ENCODE data around the gene ERBB4.

Gene ERBB4

DNA sequence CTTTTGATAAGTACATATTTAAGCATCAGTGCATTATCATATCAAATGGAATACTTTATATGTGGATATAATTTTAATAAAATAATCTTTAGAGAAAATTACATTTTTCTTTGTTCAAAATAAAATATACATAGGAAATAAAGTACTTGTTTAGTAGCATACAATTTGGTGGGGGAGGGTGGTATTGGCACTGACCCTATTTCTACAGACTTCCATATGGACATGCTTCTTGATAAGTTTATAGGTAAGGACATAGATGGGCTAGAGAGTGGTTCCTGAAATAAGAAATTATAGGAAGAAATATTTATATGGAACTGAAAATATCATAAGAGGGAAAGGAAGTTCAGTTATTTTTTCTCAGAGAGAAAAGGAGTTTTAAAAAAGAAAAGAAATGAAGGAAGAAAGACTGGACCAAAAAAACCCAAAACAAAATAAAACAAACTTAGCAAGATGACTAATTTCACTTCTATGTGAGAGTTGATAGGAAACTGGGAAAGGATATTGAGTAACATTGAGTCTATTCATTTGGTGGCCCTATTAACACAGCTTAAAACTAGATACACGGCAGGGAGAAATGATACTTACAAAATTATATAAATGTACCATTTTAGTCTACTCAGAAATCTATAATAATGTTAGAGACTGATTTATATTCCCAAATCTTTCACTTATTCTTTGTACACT is 505.9 kb downstream of the ERBB4 start:
- H3K79me2 ChIP-seq (ENCODE audit: control insufficient read depth, low read length): no peaks in the 10 kb centered on the region

DNA sequence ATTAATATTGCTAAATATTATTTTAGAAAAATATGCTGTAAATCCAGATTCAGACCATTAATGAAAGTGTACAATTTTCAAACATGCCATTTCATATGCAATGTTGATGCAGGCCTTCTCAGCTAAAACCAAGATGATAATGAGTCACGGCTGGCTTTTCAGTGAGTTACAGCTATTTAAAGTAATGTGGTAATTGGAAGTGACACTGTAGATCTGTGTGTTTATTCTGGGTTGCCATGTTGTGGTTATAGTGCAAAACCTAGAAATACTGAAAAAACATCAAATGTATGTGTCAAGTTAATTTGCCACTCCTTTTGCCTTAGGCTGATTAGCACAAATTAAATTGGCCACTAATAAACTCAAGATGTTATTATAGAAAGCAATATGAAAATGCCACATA is 506.6 kb downstream of the ERBB4 start:
- Histone ChIP-seq H3K27me3 (ENCODE audit: control insufficient read depth, low read length) (no peaks in the 10 kb centered on the region), H3K4me2 (ENCODE audit: low read length) (no peak overlapping the region), H3K4me1 (ENCODE audit: control insufficient read depth, low read length) (no peaks in the 10 kb centered on the region), H3K4me3 (ENCODE audit: low read length) (no peak overlapping the region), H3F3A (ENCODE audit: control insufficient read depth, insufficient read depth) (no peaks in the 10 kb centered on the region), H4K20me1 (ENCODE audit: control insufficient read depth, insufficient read depth, low read depth, low read length) (no peaks in the 10 kb centered on the region), H3K79me2 (ENCODE audit: control insufficient read depth, low read length) (no peaks in the 10 kb centered on the region), H3K36me3 (ENCODE audit: control insufficient read depth, low read length) (no peaks in the 10 kb centered on the region), H3K9me3 (ENCODE audit: control insufficient read depth, insufficient read depth, low read length) (no peaks in the 10 kb centered on the region), H3K27ac (ENCODE audit: low read depth, low read length) (no peak overlapping the region), H3K9me2 (replicated peaks; ENCODE audit: control insufficient read depth, low read length) (no peaks in the 10 kb centered on the region)
- TF ChIP-seq, protein P1, sequence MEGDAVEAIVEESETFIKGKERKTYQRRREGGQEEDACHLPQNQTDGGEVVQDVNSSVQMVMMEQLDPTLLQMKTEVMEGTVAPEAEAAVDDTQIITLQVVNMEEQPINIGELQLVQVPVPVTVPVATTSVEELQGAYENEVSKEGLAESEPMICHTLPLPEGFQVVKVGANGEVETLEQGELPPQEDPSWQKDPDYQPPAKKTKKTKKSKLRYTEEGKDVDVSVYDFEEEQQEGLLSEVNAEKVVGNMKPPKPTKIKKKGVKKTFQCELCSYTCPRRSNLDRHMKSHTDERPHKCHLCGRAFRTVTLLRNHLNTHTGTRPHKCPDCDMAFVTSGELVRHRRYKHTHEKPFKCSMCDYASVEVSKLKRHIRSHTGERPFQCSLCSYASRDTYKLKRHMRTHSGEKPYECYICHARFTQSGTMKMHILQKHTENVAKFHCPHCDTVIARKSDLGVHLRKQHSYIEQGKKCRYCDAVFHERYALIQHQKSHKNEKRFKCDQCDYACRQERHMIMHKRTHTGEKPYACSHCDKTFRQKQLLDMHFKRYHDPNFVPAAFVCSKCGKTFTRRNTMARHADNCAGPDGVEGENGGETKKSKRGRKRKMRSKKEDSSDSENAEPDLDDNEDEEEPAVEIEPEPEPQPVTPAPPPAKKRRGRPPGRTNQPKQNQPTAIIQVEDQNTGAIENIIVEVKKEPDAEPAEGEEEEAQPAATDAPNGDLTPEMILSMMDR (IDR thresholded peaks at IDR 0.05; ENCODE audit: low read depth, low read length, poor library complexity, severe bottlenecking): no peak
- TF ChIP-seq EZH2phosphoT487 (IDR thresholded peaks at IDR 0.05; ENCODE audit: borderline replicate concordance, low read length): no peak

More for the DNA sequence above, 505.9 kb downstream of the ERBB4 start:
- Histone ChIP-seq H3K27ac (ENCODE audit: low read depth, low read length) (no peak overlapping the region), H3K9me2 (replicated peaks; ENCODE audit: control insufficient read depth, low read length) (no peaks in the 10 kb centered on the region), H3K9me3 (ENCODE audit: control insufficient read depth, insufficient read depth, low read length) (no peaks in the 10 kb centered on the region), H3K4me1 (ENCODE audit: control insufficient read depth, low read length) (no peaks in the 10 kb centered on the region), H3K36me3 (ENCODE audit: control insufficient read depth, low read length) (no peaks in the 10 kb centered on the region), H3K4me3 (ENCODE audit: low read length) (no peak overlapping the region), H4K20me1 (ENCODE audit: control insufficient read depth, insufficient read depth, low read depth, low read length) (no peaks in the 10 kb centered on the region), H3K4me2 (ENCODE audit: low read length) (no peak overlapping the region), H3F3A (ENCODE audit: control insufficient read depth, insufficient read depth) (no peaks in the 10 kb centered on the region), H3K27me3 (ENCODE audit: control insufficient read depth, low read length) (no peaks in the 10 kb centered on the region)
- TF ChIP-seq EZH2phosphoT487 (IDR thresholded peaks at IDR 0.05; ENCODE audit: borderline replicate concordance, low read length): no peak
- TF ChIP-seq, protein P1 (IDR thresholded peaks at IDR 0.05; ENCODE audit: low read depth, low read length, poor library complexity, severe bottlenecking): no peak

DNA sequence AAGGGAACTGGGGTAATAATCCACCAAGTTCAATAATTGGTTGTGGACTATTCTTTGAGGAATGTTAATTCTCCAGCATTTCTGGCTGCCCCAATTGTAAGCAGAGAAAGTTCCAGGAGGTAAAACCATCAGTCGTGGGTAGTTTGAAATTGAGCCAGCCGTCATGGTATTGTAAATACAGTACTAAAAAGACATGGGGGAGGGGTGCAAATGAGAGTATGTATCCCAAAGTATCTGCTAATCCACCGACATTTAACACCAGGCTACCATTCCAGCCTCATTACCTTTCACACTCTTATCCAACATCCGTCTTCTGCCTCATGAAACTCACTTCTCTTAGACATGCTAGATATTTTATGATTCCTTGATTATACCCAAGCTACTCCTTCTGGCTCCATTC is 507.9 kb downstream of the ERBB4 start:
- H3K36me3 ChIP-seq (ENCODE audit: control insufficient read depth, low read length): no peaks in the 10 kb centered on the region
- TF ChIP-seq EZH2phosphoT487 (IDR thresholded peaks at IDR 0.05; ENCODE audit: borderline replicate concordance, low read length): no peak
- TF ChIP-seq, protein P1 (IDR thresholded peaks at IDR 0.05; ENCODE audit: low read depth, low read length, poor library complexity, severe bottlenecking): no peak
- H4K20me1 ChIP-seq (ENCODE audit: control insufficient read depth, insufficient read depth, low read depth, low read length): no peaks in the 10 kb centered on the region
- H3K27ac ChIP-seq (ENCODE audit: low read depth, low read length): no peak overlapping the region
- no peaks in the 10 kb centered on the region for H3K79me2 ChIP-seq (ENCODE audit: control insufficient read depth, low read length)
- H3K4me2 ChIP-seq (ENCODE audit: low read length): no peak overlapping the region
- no peaks in the 10 kb centered on the region for H3F3A ChIP-seq (ENCODE audit: control insufficient read depth, insufficient read depth)
- H3K4me3 ChIP-seq (ENCODE audit: low read length): no peak overlapping the region
- no peaks in the 10 kb centered on the region for H3K4me1 ChIP-seq (ENCODE audit: control insufficient read depth, low read length)
- no peaks in the 10 kb centered on the region for H3K9me3 ChIP-seq (ENCODE audit: control insufficient read depth, insufficient read depth, low read length)
- no peaks in the 10 kb centered on the region for H3K27me3 ChIP-seq (ENCODE audit: control insufficient read depth, low read length)
- H3K9me2 ChIP-seq (replicated peaks; ENCODE audit: control insufficient read depth, low read length): no peaks in the 10 kb centered on the region

All from DOHH2 (cell line).